Fibroblast of skin of right biceps (primary cell): ENCODE measurements around the gene SOX5.

ENCODE experiments used
- DNase-seq: peaks from one replicate; pipeline ENCODE4 v3.0.0-alpha.2; 2013

The SOX5 gene

GRCh38 chr12:23674064-23674463, 275.4 kb downstream of the SOX5 start:
- DNase-seq = no peak

- no peak for DNase-seq
Observed at GRCh38 chr12:23671881-23672280, 277.6 kb downstream of the SOX5 start.

GRCh38 chr12:23670684-23671083, 278.8 kb downstream of the SOX5 start:
- DNase-seq = no peak

- DNase-seq = no peak
Observed at GRCh38 chr12:23669691-23670090, 279.8 kb downstream of the SOX5 start.

- DNase-seq = no peak
Observed at GRCh38 chr12:23666866-23667265, 282.6 kb downstream of the SOX5 start.

- DNase-seq = no peak
Observed at GRCh38 chr12:23662966-23663365, 286.5 kb downstream of the SOX5 start.

GRCh38 chr12:23659131-23659530, 290.3 kb downstream of the SOX5 start:
- DNase-seq = no peak

GRCh38 chr12:23657598-23657997, 291.9 kb downstream of the SOX5 start:
- DNase-seq = no peak

- no peak for DNase-seq
Observed at GRCh38 chr12:23655884-23656283, 293.6 kb downstream of the SOX5 start.

GRCh38 chr12:23655112-23655511, 294.4 kb downstream of the SOX5 start:
- DNase-seq = no peak

GRCh38 chr12:23648546-23648945, 300.9 kb downstream of the SOX5 start:
- DNase-seq = no peak

GRCh38 chr12:23640754-23641153, 308.7 kb downstream of the SOX5 start:
- DNase-seq = no peak

- DNase-seq = no peak
Observed at GRCh38 chr12:23634344-23634743, 315.1 kb downstream of the SOX5 start.

GRCh38 chr12:23631786-23632377, 317.6 kb downstream of the SOX5 start:
- DNase-seq = no peak

- no peak for DNase-seq
Observed at GRCh38 chr12:23630524-23630923, 318.9 kb downstream of the SOX5 start.

- no peak for DNase-seq
Observed at GRCh38 chr12:23628806-23629205, 320.7 kb downstream of the SOX5 start.

- DNase-seq = no peak
Observed at GRCh38 chr12:23626791-23627190, 322.7 kb downstream of the SOX5 start.

GRCh38 chr12:23621900-23622299, 327.6 kb downstream of the SOX5 start:
- DNase-seq = no peak

- no peak for DNase-seq
Observed at GRCh38 chr12:23618718-23619117, 330.8 kb downstream of the SOX5 start.

GRCh38 chr12:23617749-23618148, 331.7 kb downstream of the SOX5 start:
- DNase-seq = no peak

- no peak for DNase-seq
Observed at GRCh38 chr12:23614280-23614679, 335.2 kb downstream of the SOX5 start.

- peak; percentile 8 for DNase-seq
Observed at GRCh38 chr12:23611320-23611719, 338.1 kb downstream of the SOX5 start.

GRCh38 chr12:23600919-23601318, 348.6 kb downstream of the SOX5 start:
- no peak for DNase-seq

GRCh38 chr12:23596568-23596967, 352.9 kb downstream of the SOX5 start:
- DNase-seq = no peak

GRCh38 chr12:23587833-23588559, 361.5 kb downstream of the SOX5 start:
- no peak for DNase-seq
